GM12878 (cell line): ENCODE data around the gene MAGI2. TPM values are rescaled to one million over a fixed set of nuclear protein-coding genes. Genes with fewer than 3 reads are reported as not detected.

ENCODE experiments used
- ATAC-seq: fragments of 200-7000 bp; cut with Tn5 transposase; 3 replicates; pipeline ENCODE4 v1.9.1; 2020; ENCODE audit warnings: mild to moderate bottlenecking, moderate library complexity
- BruUV-seq: library from RNA; stranded (reverse); fragments of 400-500 nt; replicated peaks from 2 replicates; lab custom pipeline; 2021; lab: Mats Ljungman, UMichigan
- CTCF ChIA-PET: fragments of 300-600 bp; sonication (Branson Sonifier 250); formaldehyde crosslinking; extraction: SDS; loops from one replicate; lab custom pipeline; 2021; ENCODE audit warnings: inconsistent platforms; lab: Yijun Ruan, JAX
- POLR2A ChIA-PET: fragments of 350-600 bp; formaldehyde crosslinking; extraction: SDS; loops from one replicate; lab custom pipeline; 2021; ENCODE audit warnings: inconsistent platforms; lab: Charles Lee
- RAD21 ChIA-PET: fragments of 300-600 bp; sonication (Branson Sonifier 250); formaldehyde crosslinking; loops from one replicate; lab custom pipeline; 2023; ENCODE audit warnings: antibody characterized with exemption; ENCODE audit not compliant: unreplicated experiment; lab: Charles Lee
- SMC1A ChIA-PET: fragments of 300-600 bp; sonication (Branson Sonifier 250); formaldehyde crosslinking; loops from one replicate; lab custom pipeline; 2023; ENCODE audit not compliant: unreplicated experiment, uncharacterized antibody; lab: Charles Lee
- DNase-seq: peaks from one replicate; pipeline ENCODE4 v3.0.0-alpha.2; 2011; ENCODE audit warnings: low read depth, low spot score
- FAIRE-seq: peaks from 3 replicates; lab custom pipeline; 2011; peaks lifted over from hg19 to GRCh38; lab: Jason Lieb, UNC
- H2AFZ ChIP-seq: 2 replicates; pipeline ENCODE4 v1.6.0; 2011; ENCODE audit warnings: low read depth, low read length, control low read depth; ENCODE audit not compliant: control insufficient read depth
- H3K27ac ChIP-seq: 2 replicates; pipeline ENCODE4 v1.5.1; 2011; ENCODE audit warnings: control low read depth; ENCODE audit not compliant: control insufficient read depth, insufficient read depth
- H3K27me3 ChIP-seq, 2 experiments: replicated peaks in 1 of 2; 2 replicates each; pipeline versions ENCODE4 v1.6.0 to v1.6.1; 2011; ENCODE audit warnings: low read length in 1 of 2; ENCODE audit not compliant: control insufficient read depth in 2 of 2, insufficient read depth in 2 of 2
- H3K36me3 ChIP-seq, 2 experiments: 2 replicates each; pipeline ENCODE4 v1.5.1; 2011; ENCODE audit warnings: low read length in 1 of 2; ENCODE audit not compliant: control insufficient read depth in 2 of 2, insufficient read depth in 2 of 2
- H3K4me1 ChIP-seq: 2 replicates; pipeline ENCODE4 v1.6.1; 2011; ENCODE audit warnings: mild to moderate bottlenecking, low read length, moderate library complexity, mixed read lengths; ENCODE audit not compliant: control insufficient read depth, insufficient read depth
- H3K4me2 ChIP-seq: 2 replicates; pipeline ENCODE4 v1.6.0; 2011; ENCODE audit warnings: control low read depth; ENCODE audit not compliant: control insufficient read depth, insufficient read depth
- H3K4me3 ChIP-seq: fragments of 200-600 bp; sonication (generic); 2 replicates; pipeline ENCODE4 v1.5.1; 2016
- H3K79me2 ChIP-seq: 2 replicates; pipeline ENCODE4 v1.6.0; 2011; ENCODE audit warnings: low read length; ENCODE audit not compliant: control insufficient read depth, insufficient read depth
- H3K9ac ChIP-seq: 2 replicates; pipeline ENCODE4 v1.8.0; 2011; ENCODE audit warnings: low read length, control low read depth, mixed read lengths; ENCODE audit not compliant: control insufficient read depth, insufficient read depth
- H3K9me3 ChIP-seq: replicated peaks from 3 replicates; pipeline ENCODE4 v1.5.1; 2011; ENCODE audit warnings: mild to moderate bottlenecking, low read length; ENCODE audit not compliant: control insufficient read depth, insufficient read depth
- H4K20me1 ChIP-seq: 2 replicates; pipeline ENCODE4 v1.6.0; 2011; ENCODE audit not compliant: control insufficient read depth, insufficient read depth
- DPF2 ChIP-seq: fragments of 450-650 bp; IDR thresholded peaks from 2 replicates; pipeline ENCODE4 v1.6.1; 2017; ENCODE audit warnings: mild to moderate bottlenecking
- JUNB ChIP-seq: IDR thresholded peaks from 2 replicates; pipeline ENCODE4 v1.6.1; 2016; ENCODE audit warnings: antibody characterized with exemption, mild to moderate bottlenecking
- MYB ChIP-seq: fragments of 150-350 bp; IDR thresholded peaks from 2 replicates; pipeline ENCODE4 v1.6.1; 2014; ENCODE audit warnings: mild to moderate bottlenecking, low read depth, low read length, borderline replicate concordance
- POLR2AphosphoS5 ChIP-seq: IDR thresholded peaks from 2 replicates; pipeline ENCODE4 v1.6.1; 2011; ENCODE audit warnings: mild to moderate bottlenecking, low read length, inconsistent platforms
- SMAD5 ChIP-seq: IDR thresholded peaks from 2 replicates; pipeline ENCODE4 v1.6.1; 2016; ENCODE audit warnings: antibody characterized with exemption, low read depth
- SRF ChIP-seq, 2 experiments: IDR thresholded peaks; 2 replicates each; pipeline ENCODE4 v1.6.1; 2011; ENCODE audit warnings: low read depth in 2 of 2, low read length in 2 of 2, mild to moderate bottlenecking in 1 of 2, moderate library complexity in 1 of 2
- SUZ12 ChIP-seq: fragments of 200-600 bp; sonication (generic); IDR thresholded peaks from one replicate; pipeline ENCODE4 v1.6.1; 2018; ENCODE audit warnings: antibody characterized with exemption, mild to moderate bottlenecking; ENCODE audit not compliant: unreplicated experiment
- TAF1 ChIP-seq: IDR thresholded peaks from 2 replicates; pipeline ENCODE4 v1.6.1; 2011; ENCODE audit warnings: mild to moderate bottlenecking, low read depth, low read length, borderline replicate concordance
- TCF3 ChIP-seq: IDR thresholded peaks from 2 replicates; pipeline ENCODE4 v1.6.1; 2012; ENCODE audit warnings: low read depth, mild to moderate bottlenecking, low read length, borderline replicate concordance; ENCODE audit not compliant: insufficient read depth
- WRNIP1 ChIP-seq: IDR thresholded peaks from 2 replicates; pipeline ENCODE4 v1.6.1; 2011; ENCODE audit warnings: low read depth, low read length, improper control_type of control experiment, borderline replicate concordance
- YBX1 ChIP-seq: fragments of 450-650 bp; IDR thresholded peaks from 2 replicates; pipeline ENCODE4 v1.6.1; 2016; ENCODE audit warnings: antibody characterized with exemption
- ZNF207 ChIP-seq: fragments of 450-650 bp; IDR thresholded peaks from 2 replicates; pipeline ENCODE4 v1.6.1; 2014; ENCODE audit warnings: antibody characterized with exemption, mild to moderate bottlenecking, borderline replicate concordance
- WGBS: methylation state at CpG from one replicate; pipeline ENCODE4 v1.1.6; 2016; ENCODE audit warnings: low lambda C conversion rate; ENCODE audit not compliant: insufficient replicate concordance, insufficient coverage; ENCODE audit errors: missing lambda C conversion rate; 5-methylcytosine and 5-hydroxymethylcytosine counted together
- in situ Hi-C: fragments of 300-500 bp; cut with MboI; formaldehyde crosslinking; loops from 9 replicates; pipeline ENCODE4 v1.14.3; 2018; ENCODE audit warnings: mixed read lengths
- intact Hi-C: fragments of 100-400 bp; cut with micrococcal nuclease; formaldehyde crosslinking; loops from one replicate; pipeline ENCODE4 v1.14.2; 2022; ENCODE audit not compliant: unreplicated experiment
- polyA plus RNA-seq, 11 experiments: library from polyadenylated mRNA; depleted of rRNA in 4 of 11; unstranded in 6 of 11; stranded (reverse) in 5 of 11; fragments of >200 nt; fragmentation: Nextera tagmentation in 4 of 11; fragmentation: Illumina TruSeq in 1 of 11; extraction: Ambion mirVana in 4 of 11; extraction: Trizol in 1 of 11; gene quantifications; 1 replicate in 1 of 11; 2 replicates in 10 of 11; pipeline versions ENCODE4 v1.2.1 to v1.2.3, GENCODE V29; 2011 to 2016; ENCODE audit warnings: inconsistent platforms in 2 of 11, missing spikeins in 2 of 11, low read depth in 1 of 11
- total RNA-seq, 4 experiments: library from RNA; depleted of rRNA in 3 of 4; stranded (reverse); fragments of >200 nt in 3 of 4; fragmentation: Illumina TruSeq in 1 of 4; extraction: Trizol in 1 of 4; gene quantifications; 2 replicates each; pipeline versions ENCODE4 v1.2.1 to v1.2.3, GENCODE V29; 2013 to 2021

MAGI2 gene
- total and polyA plus RNA-seq, 10 of the 15 experiments (the other 5 are each of a cell fraction or from before 2014, with no cell fraction given) = 0.01 to 0.31 (median 0.05) TPM; not detected in 2

- TF ChIP-seq TAF1 (no peak), JUNB (no peak), MYB (no peak), WRNIP1 (no peak)
Observed at GRCh38 chr7:78895393-78895792, 558.1 kb downstream of the MAGI2 start (continued).

- intact Hi-C loops (no loop called here), in situ Hi-C loops (no loop called here)
- FAIRE-seq (no peak), ATAC-seq (no peak), DNase-seq (no peak)
- RAD21 ChIA-PET = no interaction called here
- SMC1A ChIA-PET = no interaction called here
- TF ChIP-seq SRF (IDR thresholded peaks at IDR 0.05; ENCODE audit: low read depth in 2 of 2, low read length in 2 of 2) (no peak), SMAD5 (no peak), ZNF207 (no peak), YBX1 (no peak), POLR2AphosphoS5 (no peak), DPF2 (no peak), TCF3 (no peak), SUZ12 (no peak)
- H3K36me3 ChIP-seq = no peaks in the 10 kb centered on the region
- no TSS peak for BruUV-seq
- no peaks in the 10 kb centered on the region for H3K27me3 ChIP-seq
- no peak overlapping the region for H3K27ac ChIP-seq
- H3K9me3 ChIP-seq = no peaks in the 10 kb centered on the region
- POLR2A ChIA-PET = no interaction called here
- H3K79me2 ChIP-seq = no peaks in the 10 kb centered on the region
- H2AFZ ChIP-seq = no peak overlapping the region
- H3K4me1 ChIP-seq = no peaks in the 10 kb centered on the region
- no peak overlapping the region for H3K4me2 ChIP-seq
- H3K9ac ChIP-seq = no peak overlapping the region
- CTCF ChIA-PET = no interaction called here
- 0% methylated on average over 1 of the region's 1 CpG for WGBS
- H3K4me3 ChIP-seq = no peak overlapping the region
- no peaks in the 10 kb centered on the region for H4K20me1 ChIP-seq
Observed at GRCh38 chr7:78879206-78879605, 574.3 kb downstream of the MAGI2 start.
